GM12874 (cell line): ENCODE measurements around the gene CPVL.

Source experiments
- TF ChIP-seq, protein P1 (sequence below): IDR thresholded peaks from 2 replicates; pipeline ENCODE4 v1.5.1; 2011; ENCODE audit warnings: low read depth, mild to moderate bottlenecking, control low read depth, low read length, moderate library complexity; ENCODE audit not compliant: insufficient read depth

The CPVL gene

DNA sequence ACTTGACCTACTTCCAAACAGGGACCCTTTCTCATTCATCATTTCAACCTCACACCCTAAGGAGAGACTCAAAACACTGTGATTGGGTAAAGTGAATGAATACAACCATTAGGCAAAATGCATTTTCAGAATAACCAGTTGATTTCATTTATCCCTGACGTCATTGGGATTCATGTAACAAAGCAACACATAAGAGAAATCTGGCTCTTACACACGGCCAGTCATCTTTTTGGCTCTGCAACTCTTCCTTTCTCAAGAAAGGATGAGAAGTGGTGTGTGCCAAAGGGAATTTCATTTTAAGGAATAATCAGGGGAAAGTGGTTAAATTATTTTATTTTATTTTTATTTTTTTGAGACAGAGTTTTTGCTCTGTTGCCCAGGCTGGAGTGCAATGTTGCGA, 83.1 kb downstream of the CPVL start:
- TF ChIP-seq, protein P1, sequence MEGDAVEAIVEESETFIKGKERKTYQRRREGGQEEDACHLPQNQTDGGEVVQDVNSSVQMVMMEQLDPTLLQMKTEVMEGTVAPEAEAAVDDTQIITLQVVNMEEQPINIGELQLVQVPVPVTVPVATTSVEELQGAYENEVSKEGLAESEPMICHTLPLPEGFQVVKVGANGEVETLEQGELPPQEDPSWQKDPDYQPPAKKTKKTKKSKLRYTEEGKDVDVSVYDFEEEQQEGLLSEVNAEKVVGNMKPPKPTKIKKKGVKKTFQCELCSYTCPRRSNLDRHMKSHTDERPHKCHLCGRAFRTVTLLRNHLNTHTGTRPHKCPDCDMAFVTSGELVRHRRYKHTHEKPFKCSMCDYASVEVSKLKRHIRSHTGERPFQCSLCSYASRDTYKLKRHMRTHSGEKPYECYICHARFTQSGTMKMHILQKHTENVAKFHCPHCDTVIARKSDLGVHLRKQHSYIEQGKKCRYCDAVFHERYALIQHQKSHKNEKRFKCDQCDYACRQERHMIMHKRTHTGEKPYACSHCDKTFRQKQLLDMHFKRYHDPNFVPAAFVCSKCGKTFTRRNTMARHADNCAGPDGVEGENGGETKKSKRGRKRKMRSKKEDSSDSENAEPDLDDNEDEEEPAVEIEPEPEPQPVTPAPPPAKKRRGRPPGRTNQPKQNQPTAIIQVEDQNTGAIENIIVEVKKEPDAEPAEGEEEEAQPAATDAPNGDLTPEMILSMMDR, result no peak

DNA sequence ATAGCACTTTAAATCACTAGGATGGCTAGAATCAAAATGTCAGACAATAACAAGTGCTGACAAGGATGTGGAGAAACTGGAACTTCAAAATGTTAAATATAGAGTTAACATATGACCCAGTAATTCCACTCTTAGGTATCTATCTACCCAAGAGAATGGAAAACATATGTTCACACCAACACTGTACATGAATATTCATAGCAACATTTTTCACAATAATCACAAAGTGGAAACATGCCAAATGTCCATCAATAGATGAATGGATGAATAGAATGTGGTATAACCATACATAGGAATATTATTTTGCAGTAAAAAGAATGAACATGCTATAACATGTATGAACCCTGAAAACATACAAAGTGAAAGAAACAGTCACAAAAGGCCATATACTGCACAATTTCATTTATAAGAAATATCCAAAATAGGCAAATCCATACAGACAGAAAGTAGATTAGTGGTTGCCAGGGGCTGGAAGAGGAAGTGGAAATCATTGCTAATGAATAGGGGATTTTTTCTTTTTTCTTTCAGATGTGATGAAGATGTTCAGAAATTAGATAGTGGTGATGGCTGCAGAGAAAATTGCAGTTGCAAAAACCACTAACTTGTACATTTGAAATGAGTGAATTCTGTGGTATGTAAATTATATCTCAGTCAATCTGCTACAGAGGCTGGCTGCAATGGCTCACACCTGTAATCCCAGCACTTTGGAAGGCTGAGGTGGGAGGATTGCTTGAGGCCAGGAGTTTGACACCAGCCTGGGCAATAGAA, 93.0 kb downstream of the CPVL start:
- TF ChIP-seq, protein P1, result no peak

DNA sequence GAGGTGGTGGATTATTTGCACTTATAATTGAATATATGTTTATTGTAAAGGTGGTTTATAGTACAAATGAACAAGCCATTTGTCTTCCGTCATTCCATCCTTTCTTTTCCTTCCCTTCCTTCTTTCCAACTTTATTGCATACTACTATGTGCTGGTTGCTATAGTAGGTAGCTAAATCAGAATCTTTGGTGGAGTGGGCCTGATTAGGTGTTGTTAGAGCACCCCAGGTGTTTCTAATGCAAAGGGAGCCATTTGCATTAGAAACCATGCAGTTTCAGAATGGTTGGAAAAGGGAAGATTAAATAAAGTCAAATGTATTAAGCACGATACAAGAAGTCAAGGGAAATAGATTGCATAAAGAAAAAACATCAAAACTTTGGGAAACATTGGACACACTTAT, 99.4 kb downstream of the CPVL start:
- TF ChIP-seq, protein P1, result no peak

DNA sequence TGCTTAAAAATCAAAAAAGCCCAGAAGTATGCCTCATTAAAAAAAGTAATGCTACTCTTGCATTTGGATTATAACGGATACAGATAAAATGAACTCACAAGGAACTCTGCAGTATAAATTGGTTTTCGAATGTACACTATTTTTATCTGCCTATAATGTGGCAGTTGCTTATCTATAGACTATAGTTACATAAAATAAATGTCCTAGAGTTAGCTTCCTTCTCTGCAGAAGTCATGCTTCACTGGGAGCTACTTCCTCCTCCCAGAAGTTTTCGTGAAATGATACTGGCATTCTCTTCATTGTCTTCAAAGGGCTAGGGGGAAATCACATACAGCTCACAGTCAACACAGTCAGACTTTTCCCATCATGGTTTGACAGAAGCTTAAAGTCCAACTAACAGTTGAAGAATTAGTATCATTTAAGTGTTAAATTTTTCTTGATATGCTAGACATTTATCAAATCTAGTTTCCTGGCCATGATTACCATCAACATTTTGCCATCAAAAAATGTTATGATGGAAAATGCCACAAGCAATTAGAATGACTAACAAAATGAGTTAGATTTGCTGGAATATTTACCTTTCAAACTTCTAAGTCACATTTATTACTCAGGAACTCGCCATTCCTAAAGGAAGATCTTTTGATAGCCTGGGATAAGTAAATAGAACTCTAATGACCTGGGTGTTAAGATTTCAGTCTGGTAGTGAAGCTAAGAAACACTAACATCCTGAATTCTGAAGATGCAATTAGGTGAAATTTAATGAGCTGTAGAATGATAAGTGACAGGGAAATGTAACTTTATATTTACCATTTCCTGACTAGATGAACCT, 100.9 kb downstream of the CPVL start:
- TF ChIP-seq, protein P1, result no peak

DNA sequence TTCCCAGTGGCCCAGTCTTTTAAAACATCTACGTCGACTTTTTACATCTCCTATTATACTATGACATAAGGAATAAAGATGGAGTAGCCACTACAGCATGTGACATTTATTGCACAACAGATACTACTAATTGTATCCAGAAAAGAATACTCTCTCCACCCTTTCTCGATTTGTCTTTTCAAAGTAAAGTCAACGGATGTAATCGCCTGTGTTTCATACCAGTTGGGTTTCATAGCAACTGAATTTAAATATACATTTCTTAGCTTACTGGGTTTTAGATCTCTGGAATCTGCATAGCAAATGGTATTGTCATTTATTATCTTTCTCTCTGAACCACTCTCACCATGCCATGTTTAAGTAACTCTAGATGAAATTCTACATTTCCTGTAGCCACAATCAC, 101.8 kb downstream of the CPVL start:
- TF ChIP-seq, protein P1, result no peak

DNA sequence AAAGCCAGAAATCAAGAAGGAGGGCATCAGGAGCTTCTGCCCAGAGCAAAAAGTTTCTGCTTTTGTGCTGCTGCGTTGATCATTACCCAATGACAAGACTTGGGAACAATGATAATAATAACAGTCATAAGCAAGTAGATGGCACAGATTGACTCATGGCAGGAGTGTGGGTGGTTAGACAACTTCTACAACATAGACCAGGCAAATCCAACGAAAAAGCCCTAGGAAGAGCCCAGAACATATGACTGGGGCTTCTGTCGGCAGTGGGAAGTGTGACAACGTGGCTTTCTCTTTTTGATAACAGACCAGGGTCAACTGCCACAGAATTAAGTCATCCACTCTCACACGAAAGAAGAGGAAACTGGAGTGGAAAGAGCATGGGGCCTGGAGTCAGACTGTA, 102.8 kb downstream of the CPVL start:
- TF ChIP-seq, protein P1, result no peak

DNA sequence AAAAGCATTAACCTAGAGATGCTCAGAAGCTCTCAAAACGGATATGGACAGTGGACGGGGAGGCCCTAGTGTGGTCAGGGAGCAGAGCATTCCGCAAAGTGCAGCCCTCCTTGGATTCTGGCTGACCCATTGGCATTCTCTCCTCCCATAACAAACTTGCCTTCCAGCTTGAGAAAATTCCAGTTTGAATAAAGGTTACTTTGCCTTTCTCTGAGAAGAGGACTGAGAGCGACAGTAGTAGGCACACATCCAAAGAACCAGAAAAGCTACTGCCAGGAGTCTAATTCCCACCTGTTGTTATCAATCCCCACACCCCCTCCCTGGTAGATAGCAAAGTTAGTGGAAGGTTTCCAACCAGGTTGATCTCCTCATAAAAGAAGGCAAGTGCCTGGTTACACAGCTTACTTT, 103.5 kb downstream of the CPVL start:
- TF ChIP-seq, protein P1, result no peak
